ENCODE results near the gene TEX29.

TEX29 gene

DNA sequence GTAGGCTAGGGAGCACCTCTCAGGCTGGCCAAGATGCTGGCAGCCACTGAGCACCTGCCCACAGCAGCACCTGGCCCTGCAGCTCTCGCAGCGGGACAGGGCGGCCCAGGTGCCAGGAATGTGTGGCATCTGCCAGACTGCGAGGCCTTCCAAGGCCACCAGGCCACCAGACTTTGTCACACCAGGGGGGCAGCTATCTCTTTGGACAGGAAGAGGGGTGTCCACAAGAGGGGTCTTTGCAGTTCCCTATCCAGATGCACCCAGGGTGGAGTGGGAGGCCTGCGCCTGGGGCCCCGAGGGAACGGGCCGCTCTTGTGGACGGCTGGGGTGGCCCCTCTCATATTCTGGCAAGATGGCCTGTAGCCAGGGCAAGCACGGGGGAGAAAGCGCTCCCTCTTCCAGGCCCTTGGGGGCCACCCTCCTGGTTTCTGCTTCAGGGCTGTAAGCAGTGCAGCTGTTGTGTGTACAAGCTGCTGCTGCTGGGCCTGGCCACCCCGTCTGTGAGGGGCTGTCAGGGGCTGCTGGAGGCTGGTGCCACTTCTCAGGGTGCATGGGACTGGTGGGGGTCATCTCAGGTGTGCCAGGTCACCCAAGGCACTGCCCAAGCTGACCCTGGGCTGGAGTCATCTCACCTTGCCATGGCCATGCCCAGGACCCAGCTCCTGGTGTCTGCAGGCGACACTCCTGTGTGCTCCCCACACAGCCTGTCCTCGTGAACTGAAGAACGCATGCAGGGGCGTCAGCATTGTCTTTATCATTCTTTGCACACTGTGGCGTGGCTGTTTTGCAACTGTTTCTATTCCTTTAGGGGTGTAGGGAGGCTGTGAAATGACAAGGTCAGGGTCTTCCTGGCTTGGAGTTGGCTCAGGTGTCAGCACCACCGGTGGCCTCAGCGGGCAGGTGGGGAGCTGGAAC lies 1.8 kb downstream of the TEX29 start:
- Histone ChIP-seq H3K27me3 (ENCODE audit: low read depth) (no peaks in the 10 kb centered on the region), H3K4me3 (no peak overlapping the region), H3K36me3 (replicated peaks) (no peaks in the 10 kb centered on the region), H3K9me3 (no peaks in the 10 kb centered on the region), H3K4me1 (no peaks in the 10 kb centered on the region)
- in situ Hi-C loops (cut with MboI; ENCODE audit: low sequenced_read_pairs): no loop called here
- DNase-seq (ENCODE audit: low spot score in 2 of 2): no peak

DNA sequence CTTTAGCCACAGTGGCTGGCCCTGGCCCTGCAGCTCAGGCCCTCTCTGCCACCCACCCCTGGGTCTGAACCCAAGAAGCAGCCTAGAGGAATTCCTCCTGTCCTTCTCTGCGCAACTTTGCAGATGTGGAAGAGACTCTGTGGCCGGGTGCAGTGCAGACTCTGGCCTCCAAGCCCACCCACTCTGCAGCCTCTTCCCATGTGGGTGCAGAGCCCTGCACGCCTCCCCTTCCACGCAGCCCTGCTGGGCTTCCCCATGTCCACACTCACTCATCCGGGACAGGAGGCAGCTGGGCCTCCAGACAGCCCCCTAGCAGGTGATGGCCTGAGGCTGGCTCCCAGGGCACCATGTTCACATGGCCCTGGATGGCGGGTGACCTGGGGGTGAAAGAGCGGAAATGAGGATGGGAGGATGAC lies 2.5 kb downstream of the TEX29 start:
- Histone ChIP-seq H3K4me3 (no peak overlapping the region), H3K9me3 (no peaks in the 10 kb centered on the region), H3K27me3 (ENCODE audit: low read depth) (no peaks in the 10 kb centered on the region), H3K4me1 (no peaks in the 10 kb centered on the region), H3K36me3 (replicated peaks) (no peaks in the 10 kb centered on the region)
- in situ Hi-C loops (cut with MboI; ENCODE audit: low sequenced_read_pairs): no loop called here
- no peak for DNase-seq (ENCODE audit: low spot score in 2 of 2)

DNA sequence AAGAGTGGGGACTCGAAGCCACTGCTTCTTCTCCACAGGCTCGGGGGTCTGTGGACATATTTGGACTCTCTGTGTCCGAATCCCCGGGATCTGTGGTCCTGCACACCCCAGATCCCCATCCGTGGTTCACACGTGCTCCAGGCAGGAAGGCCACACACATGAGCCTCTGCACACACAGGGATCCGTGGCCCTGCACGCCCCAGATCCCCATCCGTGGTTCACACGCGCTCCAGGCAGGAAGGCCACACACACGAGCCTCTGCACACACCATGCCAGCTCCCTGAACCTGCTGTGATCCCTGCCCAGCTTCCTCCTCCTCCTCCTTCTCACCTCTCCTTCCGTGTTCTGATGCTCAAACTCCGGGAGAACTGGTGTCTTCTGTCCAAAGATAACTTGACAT lies 3.1 kb downstream of the TEX29 start:
- in situ Hi-C loops (cut with MboI; ENCODE audit: low sequenced_read_pairs): no loop called here
- H3K9me3 ChIP-seq: no peaks in the 10 kb centered on the region
- no peaks in the 10 kb centered on the region for H3K4me1 ChIP-seq
- H3K27me3 ChIP-seq (ENCODE audit: low read depth): no peaks in the 10 kb centered on the region
- no peak overlapping the region for H3K4me3 ChIP-seq
- no peaks in the 10 kb centered on the region for H3K36me3 ChIP-seq (replicated peaks)
- no peak for DNase-seq (ENCODE audit: low spot score in 2 of 2)

DNA sequence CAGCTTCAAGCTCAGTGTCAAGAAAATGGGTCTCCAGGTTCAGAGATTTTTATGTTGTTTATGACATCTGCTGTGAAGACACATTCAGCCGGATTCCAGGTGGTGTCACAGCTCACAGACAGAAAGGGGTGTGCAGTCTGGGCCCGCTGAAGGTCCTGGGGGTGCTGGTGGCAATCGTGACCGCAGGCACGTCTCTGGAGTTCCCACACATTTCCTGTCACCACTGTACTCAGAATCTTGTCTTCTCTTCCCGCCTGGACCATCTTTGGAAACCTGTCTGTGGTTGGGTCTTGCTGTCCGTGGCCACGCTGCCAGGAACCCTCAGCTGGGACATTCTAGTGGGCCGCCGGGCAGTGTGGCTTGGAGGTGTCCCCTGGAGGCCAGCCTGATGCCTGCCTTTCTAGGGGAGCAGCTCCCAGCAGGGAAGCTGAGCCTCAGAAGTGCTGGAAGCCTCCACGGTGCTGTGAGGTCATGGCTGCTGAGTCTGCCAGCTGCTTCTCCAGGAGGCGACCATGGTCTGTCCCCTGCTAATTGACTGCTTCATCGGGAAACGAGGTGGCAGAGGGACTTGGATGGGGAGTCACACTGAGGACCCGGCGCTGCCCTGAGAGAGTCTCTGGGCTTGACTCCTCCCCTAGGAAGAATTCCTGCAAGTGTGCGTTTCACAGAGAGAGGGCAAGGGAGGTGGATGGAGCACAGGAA lies 3.7 kb downstream of the TEX29 start:
- in situ Hi-C loops (cut with MboI; ENCODE audit: low sequenced_read_pairs): no loop called here
- Histone ChIP-seq H3K27me3 (ENCODE audit: low read depth) (no peaks in the 10 kb centered on the region), H3K4me1 (no peaks in the 10 kb centered on the region), H3K9me3 (no peaks in the 10 kb centered on the region), H3K36me3 (replicated peaks) (no peaks in the 10 kb centered on the region), H3K4me3 (no peak overlapping the region)
- no peak for DNase-seq (ENCODE audit: low spot score in 2 of 2)

DNA sequence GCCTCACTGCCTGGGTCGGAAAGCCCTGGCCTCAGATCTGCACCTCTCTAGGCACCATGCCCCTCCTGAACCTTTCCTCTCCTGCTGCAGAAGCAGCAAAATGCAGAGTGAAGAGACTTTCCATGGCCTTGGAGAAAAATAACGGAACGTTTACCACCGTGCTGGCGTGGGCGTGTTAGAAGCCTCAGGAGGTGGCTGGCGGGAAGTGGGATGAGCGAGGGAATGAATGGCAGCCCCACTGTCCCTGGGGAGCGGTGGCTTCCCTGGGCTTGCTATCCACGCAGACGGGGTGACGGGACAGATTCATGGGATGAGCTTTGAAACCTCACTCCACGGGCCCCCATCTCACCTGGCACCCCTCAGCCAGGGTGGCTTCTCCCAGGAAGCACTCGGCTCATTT lies 4.3 kb downstream of the TEX29 start:
- Histone ChIP-seq H3K36me3 (replicated peaks) (no peaks in the 10 kb centered on the region), H3K4me1 (no peaks in the 10 kb centered on the region), H3K9me3 (no peaks in the 10 kb centered on the region), H3K27me3 (ENCODE audit: low read depth) (no peaks in the 10 kb centered on the region), H3K4me3 (no peak overlapping the region)
- in situ Hi-C loops (cut with MboI; ENCODE audit: low sequenced_read_pairs): no loop called here
- no peak for DNase-seq (ENCODE audit: low spot score in 2 of 2)

DNA sequence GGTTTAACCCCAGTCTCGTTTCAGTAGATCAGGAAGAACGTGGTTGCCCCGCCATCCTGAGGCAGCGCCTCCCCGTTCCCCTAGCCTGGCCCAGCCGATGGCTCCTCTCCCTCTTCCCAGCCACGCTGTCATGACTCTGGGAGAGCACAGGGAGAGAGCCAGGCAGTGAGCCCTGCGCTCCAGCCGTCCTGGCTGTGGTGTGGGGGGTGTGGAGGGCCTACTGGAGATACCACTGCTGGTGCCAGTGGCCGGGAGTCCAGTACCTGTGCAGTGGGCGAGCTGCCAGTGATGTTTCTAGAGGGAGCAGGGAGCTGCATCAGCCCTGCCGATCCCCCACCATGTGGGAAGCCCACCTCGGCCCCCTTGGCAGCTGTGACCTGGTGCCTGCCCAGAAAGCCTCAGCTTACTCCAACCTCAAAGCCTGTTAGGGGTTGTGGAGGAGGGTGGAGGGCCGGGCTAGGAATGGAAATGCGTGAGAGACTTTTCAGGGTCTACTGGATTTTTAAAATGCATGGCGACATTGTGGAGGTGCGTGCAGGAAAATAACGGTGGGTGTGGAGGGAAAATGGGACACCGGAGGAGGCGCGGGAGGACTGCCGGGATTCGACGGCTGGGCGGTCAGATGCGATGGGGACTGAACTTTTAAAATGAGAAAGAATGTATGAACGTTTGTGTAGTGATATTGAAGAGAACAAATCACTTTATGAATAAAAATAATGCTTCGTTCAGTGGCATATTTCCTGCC lies 4.9 kb downstream of the TEX29 start:
- Histone ChIP-seq H3K4me3 (no peak overlapping the region), H3K27me3 (ENCODE audit: low read depth) (no peaks in the 10 kb centered on the region), H3K4me1 (no peaks in the 10 kb centered on the region), H3K36me3 (replicated peaks) (no peaks in the 10 kb centered on the region), H3K9me3 (no peaks in the 10 kb centered on the region)
- in situ Hi-C loops (cut with MboI; ENCODE audit: low sequenced_read_pairs): no loop called here
- DNase-seq (ENCODE audit: low spot score in 2 of 2): no peak

DNA sequence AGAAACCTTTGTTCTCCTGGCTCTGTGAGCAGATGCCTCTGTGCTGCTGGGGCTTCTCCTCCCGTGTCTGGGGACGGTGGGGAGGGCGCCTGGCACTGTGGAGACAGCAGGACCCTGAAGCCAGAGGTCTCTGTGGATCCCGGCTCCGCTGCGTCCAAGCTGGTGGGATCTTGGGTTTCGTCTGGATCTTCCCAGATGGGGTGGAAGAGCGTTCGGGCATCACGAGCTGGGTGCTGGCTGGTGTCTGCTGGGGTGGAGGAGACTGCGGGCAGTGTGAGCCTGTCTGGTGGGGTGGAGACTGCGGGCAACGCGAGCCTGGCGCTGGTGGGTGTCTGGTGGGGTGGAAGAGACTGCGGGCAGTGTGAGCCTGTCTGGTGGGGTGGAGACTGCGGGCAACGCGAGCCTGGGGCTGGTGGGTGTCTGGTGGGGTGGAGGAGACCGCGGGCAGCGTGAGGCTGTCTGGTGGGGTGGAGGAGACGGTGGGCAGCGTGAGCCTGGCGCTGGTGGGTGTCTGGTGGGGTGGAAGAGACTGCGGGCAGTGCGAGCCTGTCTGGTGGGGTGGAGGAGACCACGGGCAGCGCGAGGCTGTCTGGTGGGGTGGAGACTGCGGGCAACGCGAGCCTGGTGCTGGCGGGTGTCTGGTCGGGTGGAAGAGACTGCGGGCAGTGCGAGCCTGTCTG lies 5.6 kb downstream of the TEX29 start:
- no peaks in the 10 kb centered on the region for H3K9me3 ChIP-seq
- in situ Hi-C loops (cut with MboI; ENCODE audit: low sequenced_read_pairs): no loop called here
- no peak for DNase-seq (ENCODE audit: low spot score in 2 of 2)

DNA sequence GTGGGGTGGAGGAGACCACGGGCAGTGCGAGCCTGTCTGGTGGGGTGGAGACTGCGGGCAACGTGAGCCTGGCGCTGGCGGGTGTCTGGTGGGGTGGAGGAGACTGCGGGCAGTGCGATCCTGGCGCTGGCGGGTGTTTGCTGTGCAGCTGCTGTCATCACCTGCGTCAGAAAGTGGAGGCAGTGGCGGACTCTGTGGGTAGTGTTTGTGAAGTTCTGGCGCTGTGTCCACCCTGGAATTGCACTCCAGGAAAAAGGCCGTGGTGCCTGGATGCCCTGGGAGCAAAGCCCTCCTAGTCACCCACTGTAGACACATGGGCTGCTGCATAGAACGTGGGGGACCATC lies 6.2 kb downstream of the TEX29 start:
- DNase-seq (ENCODE audit: low spot score in 2 of 2): no peak
- in situ Hi-C loops (cut with MboI; ENCODE audit: low sequenced_read_pairs): no loop called here
- Histone ChIP-seq H3K4me1 (no peaks in the 10 kb centered on the region), H3K4me3 (no peak overlapping the region), H3K9me3 (no peaks in the 10 kb centered on the region), H3K27me3 (ENCODE audit: low read depth) (no peaks in the 10 kb centered on the region), H3K36me3 (replicated peaks) (no peaks in the 10 kb centered on the region)

More for the DNA sequence above, 5.6 kb downstream of the TEX29 start:
- Histone ChIP-seq H3K4me3 (no peak overlapping the region), H3K4me1 (no peaks in the 10 kb centered on the region), H3K27me3 (ENCODE audit: low read depth) (no peaks in the 10 kb centered on the region), H3K36me3 (replicated peaks) (no peaks in the 10 kb centered on the region)

DNA sequence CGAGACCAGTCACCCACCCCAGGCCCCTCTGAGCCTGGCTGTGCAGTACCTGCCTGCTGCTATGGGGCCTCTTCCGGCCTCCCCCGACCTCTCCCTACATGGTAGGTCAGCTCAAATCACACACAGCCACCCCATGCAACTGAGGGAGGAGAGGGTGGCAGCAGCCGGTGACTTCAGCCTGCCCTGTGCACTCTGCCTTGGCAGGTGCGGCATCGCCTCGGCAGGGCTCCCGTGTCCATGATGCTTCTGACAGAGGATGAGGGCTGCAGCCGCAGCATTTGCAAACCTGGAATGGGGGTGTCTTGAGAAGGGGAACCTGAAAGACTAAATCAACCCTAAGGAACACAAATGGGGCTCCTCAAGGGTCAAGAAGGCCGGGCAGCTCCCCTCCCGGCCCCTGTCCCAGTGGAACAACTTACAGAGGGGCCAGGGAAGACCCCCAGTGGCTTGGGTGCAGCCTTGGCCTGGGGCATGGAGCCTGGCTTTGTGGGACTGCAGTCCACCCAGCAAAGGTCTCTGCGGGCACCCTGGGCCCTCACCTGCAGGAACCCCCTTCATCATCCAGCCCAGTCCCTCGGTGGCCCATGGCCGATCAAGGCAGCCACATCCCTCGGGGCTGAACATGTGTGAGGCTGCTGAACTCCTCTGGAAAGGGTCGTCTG lies 6.7 kb downstream of the TEX29 start:
- Histone ChIP-seq H3K4me3 (no peak overlapping the region), H3K36me3 (replicated peaks) (no peaks in the 10 kb centered on the region), H3K9me3 (no peaks in the 10 kb centered on the region), H3K27me3 (ENCODE audit: low read depth) (no peaks in the 10 kb centered on the region), H3K4me1 (no peaks in the 10 kb centered on the region)
- no peak for DNase-seq (ENCODE audit: low spot score in 2 of 2)
- in situ Hi-C loops (cut with MboI; ENCODE audit: low sequenced_read_pairs): no loop called here

DNA sequence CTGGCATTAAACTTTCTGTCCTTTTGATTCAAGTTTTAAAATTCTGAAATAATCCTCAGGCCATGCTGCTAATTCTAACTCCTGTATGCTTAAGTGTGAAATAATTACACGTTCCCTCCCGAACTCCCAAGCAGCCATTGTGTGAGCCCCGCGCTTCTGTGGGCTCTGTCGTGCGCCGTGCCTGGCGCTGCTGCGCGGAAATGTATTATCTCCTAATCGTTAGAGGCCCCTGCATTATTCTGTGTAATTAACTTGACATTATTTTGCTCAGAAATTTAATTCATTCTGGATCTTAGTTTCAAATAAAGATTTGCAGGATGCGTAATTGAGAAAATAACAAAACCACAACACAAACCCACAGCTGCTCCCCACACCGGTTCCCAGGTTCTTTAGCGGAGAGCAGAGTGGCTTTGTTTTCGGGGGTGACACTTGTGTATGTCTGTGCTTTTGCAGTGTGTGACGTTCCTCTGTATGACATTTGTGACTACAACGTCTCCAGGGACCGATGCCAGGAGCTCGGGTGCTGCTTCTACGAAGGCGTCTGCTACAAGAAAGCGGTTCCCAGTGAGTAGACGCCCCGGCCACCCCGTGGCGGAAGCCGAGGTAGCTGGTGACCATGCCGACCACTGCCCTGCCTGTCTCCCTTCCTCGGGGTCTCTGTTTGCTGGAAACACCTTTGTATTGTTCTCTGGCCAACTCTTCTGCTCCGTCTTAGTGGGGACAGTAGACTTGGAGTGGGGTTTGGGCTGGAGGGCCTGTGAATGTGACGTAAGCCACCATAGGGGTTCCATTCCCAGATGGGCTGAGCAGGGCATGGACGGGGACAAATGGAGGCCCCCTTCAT lies 7.5 kb downstream of the TEX29 start:
- H3K4me3 ChIP-seq: no peak overlapping the region
- no peaks in the 10 kb centered on the region for H3K4me1 ChIP-seq
- H3K27me3 ChIP-seq (ENCODE audit: low read depth): peaks cover 6% of the 10 kb centered on the region
- H3K36me3 ChIP-seq (replicated peaks): no peaks in the 10 kb centered on the region
- DNase-seq (ENCODE audit: low spot score in 2 of 2): no peak
- in situ Hi-C loops (cut with MboI; ENCODE audit: low sequenced_read_pairs): no loop called here
- H3K9me3 ChIP-seq: no peaks in the 10 kb centered on the region

DNA sequence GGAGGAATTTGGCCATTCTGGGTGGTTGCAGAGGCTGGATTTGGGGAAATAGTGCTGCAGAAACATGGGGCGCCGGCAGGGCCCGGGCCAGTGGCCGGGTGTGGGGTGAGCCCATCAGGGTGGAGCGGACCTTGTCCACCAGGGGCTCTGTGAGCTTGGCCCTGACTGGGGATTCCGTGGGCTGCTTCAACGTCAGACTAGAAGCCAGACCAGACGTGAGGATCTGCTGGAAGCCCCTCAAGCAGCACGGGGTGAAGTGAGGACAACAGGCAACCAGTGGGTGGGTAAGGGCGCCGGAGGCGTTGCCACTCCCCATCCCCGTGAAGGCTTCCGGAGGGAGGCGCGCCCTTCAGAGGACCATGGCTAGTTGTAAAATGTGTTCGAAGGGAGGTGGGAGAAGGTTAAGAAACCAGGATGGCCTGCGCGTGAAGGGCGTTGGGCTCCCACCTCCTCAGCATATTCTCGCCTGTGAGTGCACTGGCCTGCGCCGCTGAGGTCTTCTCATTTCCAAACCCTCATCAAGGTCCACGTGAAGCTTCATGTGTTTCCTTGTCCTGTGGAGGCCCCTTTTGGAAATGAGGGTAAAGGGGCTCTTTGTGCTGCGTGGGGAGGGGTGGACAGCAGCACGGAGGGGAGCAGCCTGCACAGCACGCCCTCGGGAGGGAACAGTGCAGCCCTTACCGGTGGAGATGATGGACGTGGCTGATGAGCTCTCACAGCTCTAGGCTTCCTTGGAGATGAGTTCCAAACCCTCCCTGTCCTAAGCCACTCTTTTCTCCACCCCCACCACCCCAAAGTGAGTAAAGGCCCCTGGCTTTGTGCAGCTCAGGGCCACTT lies 8.3 kb downstream of the TEX29 start:
- in situ Hi-C loops (cut with MboI; ENCODE audit: low sequenced_read_pairs): no loop called here
- no peak for DNase-seq (ENCODE audit: low spot score in 2 of 2)
- H3K27me3 ChIP-seq (ENCODE audit: low read depth): peaks cover 9% of the 10 kb centered on the region
- H3K36me3 ChIP-seq (replicated peaks): no peaks in the 10 kb centered on the region
- H3K4me3 ChIP-seq: no peak overlapping the region
- no peaks in the 10 kb centered on the region for H3K4me1 ChIP-seq
- no peaks in the 10 kb centered on the region for H3K9me3 ChIP-seq

DNA sequence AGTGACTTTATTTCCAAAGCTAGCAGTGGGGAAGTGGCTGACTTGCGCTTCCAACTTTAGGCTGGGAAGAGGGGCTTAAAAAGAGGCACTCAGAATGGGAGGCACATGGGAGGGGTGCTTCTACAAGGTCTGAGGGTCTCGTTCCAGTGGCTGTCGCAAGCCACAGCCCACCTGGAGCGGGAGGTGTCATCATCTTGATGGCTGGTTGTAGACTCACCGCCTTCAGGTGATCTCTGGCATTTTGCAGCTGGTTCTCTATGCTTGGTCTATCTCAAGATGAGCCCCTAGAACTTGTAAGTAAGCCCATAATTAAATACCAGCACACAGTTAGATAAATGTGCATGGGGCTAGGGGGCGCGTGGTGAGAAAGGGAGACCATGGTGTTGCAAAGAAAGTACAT lies 9.2 kb downstream of the TEX29 start:
- no peaks in the 10 kb centered on the region for H3K36me3 ChIP-seq (replicated peaks)
- no peak for DNase-seq (ENCODE audit: low spot score in 2 of 2)
- no peaks in the 10 kb centered on the region for H3K9me3 ChIP-seq
- H3K27me3 ChIP-seq (ENCODE audit: low read depth): peaks cover 9% of the 10 kb centered on the region
- H3K4me1 ChIP-seq: no peaks in the 10 kb centered on the region
- no peak overlapping the region for H3K4me3 ChIP-seq
- in situ Hi-C loops (cut with MboI; ENCODE audit: low sequenced_read_pairs): no loop called here

All from HAP-1 (cell line).